ENCODE measurements around the gene HAO1.
A peak's percentile ranks its signal among the peaks of the same experiment; 100 is the strongest.
"Not testable (repeated sequence)": the region's sequence is repeated elsewhere in the genome, so short reads cannot be mapped to it uniquely, and the experiment has no call there.

Gene HAO1
- total RNA-seq: 0 reads per million in 2 donors

GRCh38 chr20:7940341-7940740 is at the start of gene HAO1:
Gene HAO1, minus strand, starts transcription at chr20:7940458. Its CDS starts 36 bp downstream, at chr20:7940422.
- DNase-seq: no peak

GRCh38 chr20:7989379-7989778 is 49.1 kb upstream of the HAO1 start:
- DNase-seq: no peak

- no peak for DNase-seq
Measured at GRCh38 chr20:7985916-7986315, 45.7 kb upstream of the HAO1 start.

- no peak for DNase-seq
Measured at GRCh38 chr20:7984192-7984591, 43.9 kb upstream of the HAO1 start.

- no peak for DNase-seq
Measured at GRCh38 chr20:7981374-7981773, 41.1 kb upstream of the HAO1 start.

GRCh38 chr20:7980332-7981046 is 40.2 kb upstream of the HAO1 start:
- peak in 1 of 5 experiments; percentile 59 for DNase-seq

GRCh38 chr20:7977709-7978108 is 37.5 kb upstream of the HAO1 start:
- no peak for DNase-seq

GRCh38 chr20:7975851-7976414 is 35.7 kb upstream of the HAO1 start:
- DNase-seq: no peak

- no peak for DNase-seq
Measured at GRCh38 chr20:7974785-7975435, 34.7 kb upstream of the HAO1 start.

GRCh38 chr20:7971536-7972280 is 31.4 kb upstream of the HAO1 start:
- DNase-seq: no peak

GRCh38 chr20:7967199-7967844 is 27.1 kb upstream of the HAO1 start:
- DNase-seq: no peak

GRCh38 chr20:7966176-7966575 is 25.9 kb upstream of the HAO1 start:
- DNase-seq: no peak

- no peak for DNase-seq
Measured at GRCh38 chr20:7959484-7959883, 19.2 kb upstream of the HAO1 start.

- DNase-seq: not testable (repeated sequence)
Measured at GRCh38 chr20:7956561-7956960, 16.3 kb upstream of the HAO1 start.

GRCh38 chr20:7950387-7950786 is 10.1 kb upstream of the HAO1 start:
- no peak for DNase-seq

- DNase-seq: no peak
Measured at GRCh38 chr20:7943891-7944290, 3.6 kb upstream of the HAO1 start.

GRCh38 chr20:7939663-7940062 is 595 bp downstream of the HAO1 start:
- no peak for DNase-seq

- DNase-seq: no peak
Measured at GRCh38 chr20:7938058-7938457, 2.2 kb downstream of the HAO1 start.

- DNase-seq: no peak
Measured at GRCh38 chr20:7937328-7937727, 2.9 kb downstream of the HAO1 start.

- no peak for DNase-seq
Measured at GRCh38 chr20:7935027-7935551, 5.2 kb downstream of the HAO1 start.

- DNase-seq: no peak
Measured at GRCh38 chr20:7933346-7933745, 6.9 kb downstream of the HAO1 start.

- no peak for DNase-seq
Measured at GRCh38 chr20:7930343-7930742, 9.9 kb downstream of the HAO1 start.

GRCh38 chr20:7926767-7927166 is 13.5 kb downstream of the HAO1 start:
- DNase-seq: no peak

Measured in T-helper 2 cell (primary cell).